Mesodermal cell (in vitro differentiated cells): ENCODE results near the gene IGFBP5. TPM values are rescaled to one million over a fixed set of nuclear protein-coding genes. Genes with fewer than 3 reads are reported as not detected.

Experiments
- H3K27ac ChIP-seq: 2 replicates; pipeline ENCODE4 v1.7.0; 2013; ENCODE audit warnings: mild to moderate bottlenecking, low read depth, low read length, moderate library complexity; ENCODE audit not compliant: severe bottlenecking
- H3K36me3 ChIP-seq: 2 replicates; pipeline ENCODE4 v1.7.1; 2013; ENCODE audit warnings: mild to moderate bottlenecking, low read length, moderate library complexity; ENCODE audit not compliant: control insufficient read depth, insufficient read depth
- H3K4me1 ChIP-seq: one replicate; pipeline ENCODE4 v1.7.1; 2013; ENCODE audit warnings: mild to moderate bottlenecking, low read length; ENCODE audit not compliant: insufficient read depth, control insufficient read depth, poor library complexity, severe bottlenecking
- H3K4me3 ChIP-seq: 2 replicates; pipeline ENCODE4 v1.7.0; 2013; ENCODE audit warnings: low read length, control low read depth, mild to moderate bottlenecking; ENCODE audit not compliant: insufficient read depth, poor library complexity, severe bottlenecking; ENCODE audit errors: extremely low read depth
- H3K9me3 ChIP-seq: 2 replicates; pipeline ENCODE4 v1.7.1; 2013; ENCODE audit warnings: mild to moderate bottlenecking, low read length, moderate library complexity; ENCODE audit not compliant: control insufficient read depth
- WGBS, 2 experiments: methylation state at CpG; one replicate each; pipeline ENCODE4 v1.1.5; 2013; ENCODE audit warnings: missing lambda C conversion rate in 2 of 2; ENCODE audit not compliant: insufficient coverage in 2 of 2; 5-methylcytosine and 5-hydroxymethylcytosine counted together
- polyA plus RNA-seq, 2 experiments: library from polyadenylated mRNA; stranded (reverse); fragments of 50-300 nt; gene quantifications; one replicate each; pipeline ENCODE4 v1.2.3, GENCODE V29; 2013

The IGFBP5 gene
- polyA plus RNA-seq (2013, experiment 1 of 2) = 34.9 TPM
- 24.0 TPM for polyA plus RNA-seq (2013, experiment 2 of 2)

- Histone ChIP-seq H3K9me3 (no peaks in the 10 kb centered on the region), H3K27ac (no peak within 1 kb of the TSS), H3K4me3 (peak within 1 kb of the TSS; percentile 49), H3K4me1 (peaks cover 18% of the 10 kb centered on the region), H3K36me3 (no peaks in the 10 kb centered on the region)
- WGBS, 2 experiments = 4 to 5% methylated on average over 4 to 7 of the region's 16 CpGs
Observed at GRCh38 chr2:216695401-216695821, at the start of gene IGFBP5. Gene IGFBP5, minus strand, starts transcription at chr2:216695549. Its CDS starts 774 bp downstream, at chr2:216694775.

GRCh38 chr2:216743781-216744180 is 48.4 kb upstream of the IGFBP5 start:
- no peaks in the 10 kb centered on the region for H3K4me1 ChIP-seq
- WGBS, 2 experiments = 100% methylated on average over 1 of the region's 1 CpG; no CpG with 5 or more reads in 1 of the 2 experiments
- H3K36me3 ChIP-seq = no peaks in the 10 kb centered on the region
- H3K4me3 ChIP-seq = no peak overlapping the region
- no peak overlapping the region for H3K27ac ChIP-seq
- H3K9me3 ChIP-seq = no peaks in the 10 kb centered on the region

- WGBS, 2 experiments = 83 to 88% methylated on average over 3 of the region's 3 CpGs
- no peak overlapping the region for H3K27ac ChIP-seq
Observed at GRCh38 chr2:216742411-216742810, 47.1 kb upstream of the IGFBP5 start.

GRCh38 chr2:216741223-216741593 is 45.9 kb upstream of the IGFBP5 start:
- WGBS, 2 experiments = no CpG with 5 or more reads among the region's 2 CpGs
- no peaks in the 10 kb centered on the region for H3K4me1 ChIP-seq
- no peak overlapping the region for H3K27ac ChIP-seq
- H3K4me3 ChIP-seq = no peak overlapping the region
- no peaks in the 10 kb centered on the region for H3K36me3 ChIP-seq
- no peaks in the 10 kb centered on the region for H3K9me3 ChIP-seq

More at GRCh38 chr2:216742411-216742810, 47.1 kb upstream of the IGFBP5 start:
- Histone ChIP-seq H3K36me3 (no peaks in the 10 kb centered on the region), H3K4me3 (no peak overlapping the region), H3K4me1 (no peaks in the 10 kb centered on the region), H3K9me3 (no peaks in the 10 kb centered on the region)

- Histone ChIP-seq H3K9me3 (no peaks in the 10 kb centered on the region), H3K4me1 (no peaks in the 10 kb centered on the region), H3K27ac (no peak overlapping the region), H3K36me3 (no peaks in the 10 kb centered on the region), H3K4me3 (no peak overlapping the region)
- 93 to 96% methylated on average over 2 to 3 of the region's 6 CpGs for WGBS, 2 experiments
Observed at GRCh38 chr2:216740557-216741222, 45.3 kb upstream of the IGFBP5 start.

- H3K4me1 ChIP-seq = no peaks in the 10 kb centered on the region
- 91 to 92% methylated on average over 3 of the region's 3 CpGs for WGBS, 2 experiments
- no peak overlapping the region for H3K4me3 ChIP-seq
- no peaks in the 10 kb centered on the region for H3K9me3 ChIP-seq
- no peak overlapping the region for H3K27ac ChIP-seq
- H3K36me3 ChIP-seq = no peaks in the 10 kb centered on the region
Observed at GRCh38 chr2:216739035-216739434, 43.7 kb upstream of the IGFBP5 start.

GRCh38 chr2:216737676-216738075 is 42.3 kb upstream of the IGFBP5 start:
- H3K36me3 ChIP-seq = no peaks in the 10 kb centered on the region
- no peaks in the 10 kb centered on the region for H3K9me3 ChIP-seq

GRCh38 chr2:216736326-216736725 is 41.0 kb upstream of the IGFBP5 start:
- no peak overlapping the region for H3K4me3 ChIP-seq
- H3K36me3 ChIP-seq = no peaks in the 10 kb centered on the region
- WGBS, 2 experiments = 60 to 100% methylated on average over 1 of the region's 1 CpG
- no peak overlapping the region for H3K27ac ChIP-seq
- H3K4me1 ChIP-seq = no peaks in the 10 kb centered on the region
- H3K9me3 ChIP-seq = no peaks in the 10 kb centered on the region

More at GRCh38 chr2:216737676-216738075, 42.3 kb upstream of the IGFBP5 start:
- no peaks in the 10 kb centered on the region for H3K4me1 ChIP-seq
- H3K27ac ChIP-seq = no peak overlapping the region
- WGBS, 2 experiments = 90 to 92% methylated on average over 2 of the region's 4 CpGs
- H3K4me3 ChIP-seq = no peak overlapping the region

GRCh38 chr2:216735668-216736067 is 40.3 kb upstream of the IGFBP5 start:
- Histone ChIP-seq H3K27ac (no peak overlapping the region), H3K4me1 (no peaks in the 10 kb centered on the region), H3K36me3 (no peaks in the 10 kb centered on the region), H3K9me3 (no peaks in the 10 kb centered on the region), H3K4me3 (no peak overlapping the region)

GRCh38 chr2:216735086-216735485 is 39.7 kb upstream of the IGFBP5 start:
- no peak overlapping the region for H3K4me3 ChIP-seq
- H3K27ac ChIP-seq = no peak overlapping the region
- no peaks in the 10 kb centered on the region for H3K4me1 ChIP-seq
- H3K36me3 ChIP-seq = no peaks in the 10 kb centered on the region
- WGBS, 2 experiments = 93 to 100% methylated on average over 3 to 4 of the region's 6 CpGs
- H3K9me3 ChIP-seq = no peaks in the 10 kb centered on the region

- WGBS, 2 experiments = 82 to 93% methylated on average over 4 to 7 of the region's 7 CpGs
- Histone ChIP-seq H3K9me3 (no peaks in the 10 kb centered on the region), H3K4me1 (no peaks in the 10 kb centered on the region), H3K27ac (no peak overlapping the region), H3K36me3 (no peaks in the 10 kb centered on the region), H3K4me3 (no peak overlapping the region)
Observed at GRCh38 chr2:216733046-216733445, 37.7 kb upstream of the IGFBP5 start.
